Neutrophil (primary cell): Measurements from ENCODE around the gene CYP4X1.
"Not testable (repeated sequence)": the region's sequence is repeated elsewhere in the genome, so short reads cannot be mapped to it uniquely, and the experiment has no call there.

Experiments
- H3K27ac ChIP-seq: fragments of 200-600 bp; sonication (generic); 2 replicates; pipeline ENCODE4 v1.5.1; 2016; ENCODE audit warnings: mild to moderate bottlenecking, moderate library complexity
- H3K27me3 ChIP-seq: fragments of 200-600 bp; sonication (generic); 2 replicates; pipeline ENCODE4 v1.6.0; 2016; ENCODE audit warnings: mild to moderate bottlenecking
- H3K36me3 ChIP-seq: fragments of 200-600 bp; sonication (generic); 2 replicates; pipeline ENCODE4 v1.5.1; 2017
- H3K4me1 ChIP-seq, 2 experiments: fragments of 200-600 bp in 1 of 2; sonication (generic) in 1 of 2; 1 replicate in 1 of 2; 2 replicates in 1 of 2; pipeline versions ENCODE4 v1.5.1 to v1.6.1; 2013 to 2016; ENCODE audit warnings: low read depth in 1 of 2, low read length in 1 of 2, mild to moderate bottlenecking in 1 of 2, moderate library complexity in 1 of 2; ENCODE audit not compliant: control insufficient read depth in 1 of 2, insufficient read depth in 1 of 2
- H3K4me3 ChIP-seq, 2 experiments: fragments of 200-600 bp in 1 of 2; sonication (generic) in 1 of 2; 1 replicate in 1 of 2; 2 replicates in 1 of 2; pipeline ENCODE4 v1.5.1; 2013 to 2016; ENCODE audit warnings: low read depth in 1 of 2, low read length in 1 of 2, mild to moderate bottlenecking in 1 of 2, moderate library complexity in 1 of 2
- H3K9me3 ChIP-seq: fragments of 200-600 bp; sonication (generic); 2 replicates; pipeline ENCODE4 v1.5.1; 2016
- TF ChIP-seq, protein P1 (sequence below): fragments of 200-600 bp; sonication (generic); IDR thresholded peaks from 2 replicates; pipeline ENCODE4 v1.5.1; 2016; ENCODE audit warnings: antibody characterized with exemption

The CYP4X1 gene, protein sequence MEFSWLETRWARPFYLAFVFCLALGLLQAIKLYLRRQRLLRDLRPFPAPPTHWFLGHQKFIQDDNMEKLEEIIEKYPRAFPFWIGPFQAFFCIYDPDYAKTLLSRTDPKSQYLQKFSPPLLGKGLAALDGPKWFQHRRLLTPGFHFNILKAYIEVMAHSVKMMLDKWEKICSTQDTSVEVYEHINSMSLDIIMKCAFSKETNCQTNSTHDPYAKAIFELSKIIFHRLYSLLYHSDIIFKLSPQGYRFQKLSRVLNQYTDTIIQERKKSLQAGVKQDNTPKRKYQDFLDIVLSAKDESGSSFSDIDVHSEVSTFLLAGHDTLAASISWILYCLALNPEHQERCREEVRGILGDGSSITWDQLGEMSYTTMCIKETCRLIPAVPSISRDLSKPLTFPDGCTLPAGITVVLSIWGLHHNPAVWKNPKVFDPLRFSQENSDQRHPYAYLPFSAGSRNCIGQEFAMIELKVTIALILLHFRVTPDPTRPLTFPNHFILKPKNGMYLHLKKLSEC

DNA sequence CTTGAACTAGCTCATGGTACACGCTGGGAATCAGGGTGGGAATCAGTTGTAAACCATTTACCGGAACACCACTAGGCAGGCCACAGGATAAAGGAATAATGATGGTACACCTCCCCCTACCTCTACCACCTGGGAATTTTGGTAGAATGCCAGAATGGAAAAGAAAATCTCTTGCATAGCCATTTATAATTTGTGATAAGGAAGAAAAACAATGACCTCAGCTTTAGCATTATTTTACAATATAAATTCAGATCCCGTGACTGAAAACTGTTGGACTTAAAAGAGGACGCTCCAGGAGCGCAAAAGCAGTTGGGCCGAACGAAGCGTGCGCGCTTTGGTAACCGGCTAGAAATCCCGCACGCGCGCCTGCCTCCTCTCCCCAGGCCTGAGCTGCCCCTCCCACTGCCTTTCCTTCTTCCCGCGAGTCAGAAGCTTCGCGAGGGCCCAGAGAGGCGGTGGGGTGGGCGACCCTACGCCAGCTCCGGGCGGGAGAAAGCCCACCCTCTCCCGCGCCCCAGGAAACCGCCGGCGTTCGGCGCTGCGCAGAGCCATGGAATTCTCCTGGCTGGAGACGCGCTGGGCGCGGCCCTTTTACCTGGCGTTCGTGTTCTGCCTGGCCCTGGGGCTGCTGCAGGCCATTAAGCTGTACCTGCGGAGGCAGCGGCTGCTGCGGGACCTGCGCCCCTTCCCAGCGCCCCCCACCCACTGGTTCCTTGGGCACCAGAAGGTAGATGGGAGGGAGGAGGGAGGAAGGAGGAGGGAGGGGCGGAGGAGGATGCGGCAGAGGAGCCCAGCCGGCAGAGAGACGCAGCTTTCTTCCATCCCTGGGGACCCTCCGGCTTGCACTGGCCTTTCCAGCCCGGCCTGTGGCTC, at the start of gene CYP4X1:
TSS of gene CYP4X1 (plus strand) at position 402 of the 873 bp plus-strand sequence. CDS start at position 551, 149 bp downstream.
- no peaks in the 10 kb centered on the region for H3K9me3 ChIP-seq
- peaks cover 53% of the 10 kb centered on the region for H3K27me3 ChIP-seq
- no peak within 1 kb of the TSS for H3K4me3 ChIP-seq
- H3K36me3 ChIP-seq, result no peaks in the 10 kb centered on the region
- H3K27ac ChIP-seq, result no peak within 1 kb of the TSS
- no peaks in the 10 kb centered on the region for H3K4me1 ChIP-seq
- TF ChIP-seq, protein P1, sequence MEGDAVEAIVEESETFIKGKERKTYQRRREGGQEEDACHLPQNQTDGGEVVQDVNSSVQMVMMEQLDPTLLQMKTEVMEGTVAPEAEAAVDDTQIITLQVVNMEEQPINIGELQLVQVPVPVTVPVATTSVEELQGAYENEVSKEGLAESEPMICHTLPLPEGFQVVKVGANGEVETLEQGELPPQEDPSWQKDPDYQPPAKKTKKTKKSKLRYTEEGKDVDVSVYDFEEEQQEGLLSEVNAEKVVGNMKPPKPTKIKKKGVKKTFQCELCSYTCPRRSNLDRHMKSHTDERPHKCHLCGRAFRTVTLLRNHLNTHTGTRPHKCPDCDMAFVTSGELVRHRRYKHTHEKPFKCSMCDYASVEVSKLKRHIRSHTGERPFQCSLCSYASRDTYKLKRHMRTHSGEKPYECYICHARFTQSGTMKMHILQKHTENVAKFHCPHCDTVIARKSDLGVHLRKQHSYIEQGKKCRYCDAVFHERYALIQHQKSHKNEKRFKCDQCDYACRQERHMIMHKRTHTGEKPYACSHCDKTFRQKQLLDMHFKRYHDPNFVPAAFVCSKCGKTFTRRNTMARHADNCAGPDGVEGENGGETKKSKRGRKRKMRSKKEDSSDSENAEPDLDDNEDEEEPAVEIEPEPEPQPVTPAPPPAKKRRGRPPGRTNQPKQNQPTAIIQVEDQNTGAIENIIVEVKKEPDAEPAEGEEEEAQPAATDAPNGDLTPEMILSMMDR, result no peak

DNA sequence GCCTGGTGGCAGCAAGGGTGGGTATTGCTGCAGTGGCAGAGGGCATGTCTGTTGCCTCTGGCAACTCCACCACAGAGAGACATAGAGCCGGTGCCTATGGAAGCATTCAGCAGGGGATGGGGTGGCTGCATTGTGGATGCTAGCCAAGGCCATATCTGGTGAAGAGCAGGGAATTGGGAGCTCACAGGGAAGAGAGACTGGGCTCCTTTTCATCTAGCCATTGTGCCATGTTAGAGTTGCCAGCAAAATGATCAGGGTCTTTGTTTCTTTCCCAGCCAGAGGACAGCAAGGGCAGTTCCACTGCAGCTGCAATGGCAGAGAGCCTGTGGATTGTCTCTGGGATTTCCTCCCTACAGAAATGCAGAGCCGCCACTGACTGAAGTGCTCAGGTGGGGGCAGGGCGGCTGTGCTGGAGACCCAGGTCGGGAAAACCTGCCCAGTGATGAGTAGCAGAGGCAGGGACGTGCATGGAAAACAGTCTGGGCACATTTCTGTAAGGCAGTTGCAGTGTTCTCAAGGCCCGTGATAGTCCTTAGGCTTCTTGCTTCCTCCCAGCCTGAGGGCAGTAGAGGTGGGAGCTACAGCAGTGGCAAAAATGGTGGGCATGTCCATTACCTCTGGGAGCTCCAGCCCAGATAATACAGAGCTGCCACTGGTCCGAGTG, 40.2 kb upstream of the CYP4X1 start:
- H3K9me3 ChIP-seq, result no peaks in the 10 kb centered on the region
- H3K36me3 ChIP-seq, result no peaks in the 10 kb centered on the region
- H3K27ac ChIP-seq, result no peak overlapping the region
- no peak overlapping the region for H3K4me3 ChIP-seq
- TF ChIP-seq, protein P1, result no peak
- no peaks in the 10 kb centered on the region for H3K4me1 ChIP-seq
- peaks cover 39% of the 10 kb centered on the region for H3K27me3 ChIP-seq

DNA sequence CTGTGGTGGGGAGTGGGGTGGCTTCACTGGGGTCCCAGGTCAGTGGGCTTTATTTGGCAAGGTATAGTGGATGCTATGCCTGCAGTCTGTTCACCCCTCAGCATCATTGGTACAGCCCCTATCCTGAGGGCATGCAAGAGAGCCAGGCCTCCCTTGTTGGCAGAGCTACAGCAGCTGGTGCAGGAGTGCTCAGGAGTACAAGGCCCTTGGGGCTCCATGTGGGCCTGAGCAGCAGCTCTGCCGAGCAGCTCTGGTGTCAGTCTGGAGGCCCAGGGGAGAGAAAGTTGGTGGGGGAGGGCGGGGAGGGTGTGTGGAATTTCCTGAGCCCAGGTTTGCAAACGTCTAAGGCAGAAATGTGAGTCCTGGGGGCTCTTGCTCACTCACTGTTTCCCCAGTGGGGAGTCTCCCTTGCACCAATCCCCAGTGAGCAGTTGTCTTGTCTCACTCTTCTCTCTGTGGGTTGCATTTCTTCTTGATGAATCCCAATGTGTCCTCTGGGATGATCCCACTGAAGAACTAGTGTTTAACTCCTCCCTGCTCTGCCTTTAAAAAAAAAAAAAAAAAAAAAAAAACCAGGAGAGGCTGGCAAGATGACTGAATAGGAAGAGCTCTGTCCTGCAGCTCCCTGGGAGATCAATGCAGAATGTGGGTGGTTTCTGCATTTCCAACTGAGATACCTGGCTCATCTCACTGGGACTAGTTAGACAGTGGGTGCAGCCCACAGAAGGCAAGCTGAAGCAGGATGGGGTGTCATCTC, 39.5 kb upstream of the CYP4X1 start:
- no peak overlapping the region for H3K27ac ChIP-seq
- TF ChIP-seq, protein P1, result no peak

DNA sequence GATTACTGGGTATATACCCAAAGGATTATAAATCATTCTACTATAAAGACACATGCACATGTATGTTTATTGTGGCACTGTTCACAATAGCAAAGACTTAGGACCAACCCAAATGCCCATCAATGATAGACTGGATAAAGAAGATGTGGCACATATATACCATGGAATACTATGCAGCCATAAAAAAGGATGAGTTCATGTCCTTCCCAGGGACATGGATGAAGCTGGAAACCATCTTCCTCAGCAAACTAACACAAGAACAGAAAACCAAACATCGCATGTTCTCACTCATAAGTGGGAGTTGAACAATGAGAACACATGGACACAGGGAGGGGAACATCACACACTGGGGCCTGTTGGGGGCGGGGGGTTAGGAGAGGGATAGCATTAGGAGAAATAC, 32.9 kb upstream of the CYP4X1 start:
- Histone ChIP-seq H3K4me1 (peaks cover 0 to 12% of the 10 kb centered on the region in 2 experiments), H3K27me3 (peaks cover 18% of the 10 kb centered on the region)
- H3K4me3 ChIP-seq, H3K9me3 ChIP-seq, H3K36me3 ChIP-seq, H3K27ac ChIP-seq: not testable (repeated sequence)

More for the DNA sequence above, 39.5 kb upstream of the CYP4X1 start:
- Histone ChIP-seq H3K27me3 (peaks cover 39% of the 10 kb centered on the region), H3K4me1 (no peaks in the 10 kb centered on the region), H3K4me3 (no peak overlapping the region), H3K36me3 (no peaks in the 10 kb centered on the region), H3K9me3 (no peaks in the 10 kb centered on the region)

DNA sequence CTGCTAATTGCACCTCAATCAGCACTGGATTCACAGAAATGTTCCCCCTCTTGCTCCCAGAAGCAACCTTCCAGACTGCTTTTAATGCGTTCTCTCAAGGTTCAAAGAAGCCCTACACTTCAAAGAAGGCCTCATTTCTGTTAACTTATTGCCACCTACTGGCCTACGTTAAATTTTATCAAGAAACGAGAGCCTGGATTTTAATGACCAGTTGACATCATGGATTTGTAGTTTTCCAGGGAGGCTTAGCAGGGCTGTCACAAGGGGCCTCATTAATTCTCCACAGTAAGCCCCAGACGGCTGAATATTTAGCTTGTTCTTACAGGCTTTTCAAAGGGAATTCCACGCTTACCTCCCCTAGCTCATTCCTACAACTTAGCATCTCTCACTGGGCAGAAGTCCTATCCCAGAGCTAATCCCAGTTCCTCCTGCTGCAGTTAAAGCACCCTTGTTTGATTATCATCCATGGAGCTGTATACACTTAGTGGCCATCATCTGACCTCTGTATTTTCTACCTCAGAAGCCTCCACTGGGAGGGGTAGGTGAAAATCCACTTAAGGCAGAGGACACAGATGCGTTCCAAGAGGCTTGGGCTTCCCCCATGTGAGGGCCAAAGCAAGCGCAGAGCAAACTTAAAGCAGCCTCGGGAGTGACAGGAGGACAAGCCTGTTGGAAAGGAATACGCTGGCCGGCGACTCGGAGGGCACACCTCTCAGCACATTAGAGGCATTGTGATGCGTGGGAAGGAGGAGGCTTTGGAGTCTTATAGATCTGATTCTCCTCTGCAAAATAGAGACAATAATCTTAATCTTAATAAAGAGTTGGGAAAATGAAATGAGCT, 32.2 kb upstream of the CYP4X1 start:
- H3K36me3 ChIP-seq, result no peaks in the 10 kb centered on the region
- no peak overlapping the region for H3K4me3 ChIP-seq
- peaks cover 13% of the 10 kb centered on the region for H3K27me3 ChIP-seq
- TF ChIP-seq, protein P1, result no peak
- H3K4me1 ChIP-seq, result peaks cover 0 to 12% of the 10 kb centered on the region in 2 experiments
- H3K27ac ChIP-seq, result no peak overlapping the region
- H3K9me3 ChIP-seq, result no peaks in the 10 kb centered on the region
